HG03469 (cell line): ENCODE results near the gene COL19A1.
A peak's percentile ranks its signal among the peaks of the same experiment; 100 is the strongest.

Experiments used
- ATAC-seq: cut with Tn5 transposase; IDR thresholded peaks from one replicate; pipeline ENCODE4 v1.9.1; 2021; ENCODE audit warnings: mild to moderate bottlenecking, moderate library complexity, moderate number of reproducible peaks; ENCODE audit not compliant: unreplicated experiment

The COL19A1 gene

DNA sequence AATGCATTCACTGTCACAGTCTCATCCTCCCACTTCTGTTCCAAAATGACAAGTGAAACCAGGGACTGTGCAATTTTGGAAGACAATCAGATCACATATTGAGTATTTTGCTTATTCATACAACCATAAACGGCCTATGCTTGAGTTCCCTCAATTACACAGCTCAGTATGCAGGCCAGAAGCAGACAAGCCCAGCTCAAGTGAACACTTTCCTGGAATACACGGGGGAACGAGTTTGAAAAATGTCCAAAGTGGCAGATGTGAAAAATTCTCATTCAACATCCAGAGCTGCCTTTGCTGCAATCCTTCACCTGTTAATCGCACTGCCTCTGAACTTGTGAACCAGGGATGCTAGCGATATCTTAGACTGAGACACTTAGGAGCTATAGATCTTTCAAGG lies 246.4 kb downstream of the COL19A1 start:
- no peak for ATAC-seq

DNA sequence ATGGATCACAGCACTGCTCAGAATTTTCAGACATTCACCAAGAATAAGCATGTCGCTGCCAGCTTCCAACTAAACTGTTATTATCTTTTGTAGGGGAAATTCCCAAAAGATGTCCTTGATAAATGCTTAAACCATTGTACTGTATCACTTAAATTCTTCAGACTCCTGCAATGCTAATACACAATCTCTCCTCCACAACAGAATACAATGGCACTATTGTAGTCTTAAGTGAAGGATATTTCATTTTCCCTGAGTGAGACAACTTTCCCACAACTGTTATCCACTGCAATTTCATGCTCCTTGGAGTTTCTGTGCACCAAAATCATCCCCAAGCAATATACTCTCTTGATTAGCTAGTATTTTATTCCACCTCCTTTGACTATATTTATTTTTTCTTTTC lies 246.8 kb downstream of the COL19A1 start:
- ATAC-seq = no peak

DNA sequence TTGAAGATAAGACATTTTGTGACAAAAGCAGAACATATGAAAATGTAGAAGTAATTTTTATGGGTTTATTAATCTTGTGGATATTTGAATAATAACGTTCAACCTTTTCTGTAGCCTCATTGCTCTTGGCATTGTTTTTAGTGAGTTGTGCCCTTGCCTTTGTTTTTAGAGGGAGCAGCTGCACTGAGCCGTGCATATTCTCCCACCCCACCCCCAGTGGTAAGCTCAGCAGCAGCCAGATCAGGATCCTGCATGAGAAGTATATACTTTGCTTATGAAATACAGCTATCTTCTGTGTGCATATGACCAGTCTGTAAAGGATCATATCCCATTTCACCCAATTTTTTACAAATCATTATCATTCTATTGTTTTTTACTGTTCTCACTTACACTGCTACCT lies 252.3 kb downstream of the COL19A1 start:
- ATAC-seq = no peak

GRCh38 chr6:70119218-70119835 lies 253.0 kb downstream of the COL19A1 start:
- no peak for ATAC-seq

- ATAC-seq = no peak
These were observed 258.1 kb downstream of the COL19A1 start for GRCh38 chr6:70124443-70124842.

DNA sequence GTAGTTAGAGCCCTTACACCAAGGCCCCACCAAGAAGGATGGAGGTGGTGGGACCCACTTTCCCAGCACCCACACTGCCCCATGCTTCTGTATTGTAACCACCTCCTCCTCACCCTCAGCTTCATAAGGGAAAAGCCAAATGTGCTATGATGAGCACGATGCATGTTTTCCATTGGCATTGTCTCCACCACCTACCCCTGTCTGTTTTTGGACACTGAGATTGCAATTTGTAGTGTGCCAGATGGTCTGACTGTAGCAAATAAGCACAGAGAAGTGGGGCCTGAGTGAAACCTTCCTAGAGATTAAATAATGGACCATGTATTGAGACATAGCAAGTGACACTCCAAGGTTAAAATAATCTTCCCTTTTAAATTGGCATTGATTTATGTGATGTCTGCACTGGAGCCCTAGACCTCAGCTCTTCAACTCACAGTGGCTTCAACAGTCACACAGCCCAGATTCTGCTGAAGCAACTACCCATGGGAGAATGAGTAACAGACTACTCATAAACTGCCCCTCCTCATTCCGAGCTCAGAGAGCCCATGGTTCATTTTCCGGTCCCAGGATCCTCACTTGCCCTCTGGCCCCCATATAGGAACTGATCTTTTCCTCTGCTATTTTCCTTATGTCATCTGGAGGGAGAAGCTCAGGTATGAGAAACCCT lies 258.7 kb downstream of the COL19A1 start:
- ATAC-seq = no peak

- no peak for ATAC-seq
These were observed 259.2 kb downstream of the COL19A1 start for GRCh38 chr6:70125602-70126001.

DNA sequence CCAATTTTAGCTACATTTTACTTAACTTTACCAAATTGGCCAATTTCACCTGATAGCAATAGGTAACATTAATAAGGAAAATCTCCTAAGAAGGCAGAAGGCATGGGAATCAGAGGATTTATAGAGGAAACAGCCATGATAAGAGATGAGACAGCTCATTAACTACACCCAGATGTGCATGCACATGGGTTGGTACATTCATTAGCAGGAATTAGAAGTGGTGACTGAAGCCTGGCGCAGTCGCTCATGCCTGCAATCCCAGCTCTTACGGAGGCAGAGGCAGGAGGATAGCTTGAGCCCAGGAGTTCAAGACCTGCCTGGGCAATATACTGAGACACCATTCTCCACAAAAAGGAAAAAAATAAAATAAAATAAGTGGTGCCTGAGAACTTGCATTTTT lies 263.0 kb downstream of the COL19A1 start:
- no peak for ATAC-seq

DNA sequence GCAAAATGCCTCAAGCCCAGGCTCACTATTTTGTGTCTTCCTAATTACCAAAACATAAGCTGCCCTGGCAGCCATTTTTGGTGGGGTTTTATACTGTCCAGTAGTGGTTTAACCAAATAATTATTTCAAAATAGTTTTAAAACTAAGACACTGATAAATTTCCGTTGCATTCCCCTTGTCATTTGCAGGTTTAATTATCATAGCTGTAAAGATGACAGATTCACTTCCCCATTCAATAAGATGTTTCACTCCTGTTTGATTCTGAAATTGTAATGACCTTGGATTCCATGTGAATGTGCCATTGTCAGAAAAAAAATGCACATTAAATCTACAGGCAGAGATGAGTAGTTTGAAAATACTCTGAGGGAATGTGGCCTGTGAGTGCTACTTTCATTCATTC lies 264.5 kb downstream of the COL19A1 start:
- no peak for ATAC-seq

- peak; percentile 94 for ATAC-seq
These were observed 265.2 kb downstream of the COL19A1 start for GRCh38 chr6:70131528-70131927.

- no peak for ATAC-seq
These were observed 266.9 kb downstream of the COL19A1 start for GRCh38 chr6:70133246-70133645.

- no peak for ATAC-seq
These were observed 268.2 kb downstream of the COL19A1 start for GRCh38 chr6:70134542-70134941.

DNA sequence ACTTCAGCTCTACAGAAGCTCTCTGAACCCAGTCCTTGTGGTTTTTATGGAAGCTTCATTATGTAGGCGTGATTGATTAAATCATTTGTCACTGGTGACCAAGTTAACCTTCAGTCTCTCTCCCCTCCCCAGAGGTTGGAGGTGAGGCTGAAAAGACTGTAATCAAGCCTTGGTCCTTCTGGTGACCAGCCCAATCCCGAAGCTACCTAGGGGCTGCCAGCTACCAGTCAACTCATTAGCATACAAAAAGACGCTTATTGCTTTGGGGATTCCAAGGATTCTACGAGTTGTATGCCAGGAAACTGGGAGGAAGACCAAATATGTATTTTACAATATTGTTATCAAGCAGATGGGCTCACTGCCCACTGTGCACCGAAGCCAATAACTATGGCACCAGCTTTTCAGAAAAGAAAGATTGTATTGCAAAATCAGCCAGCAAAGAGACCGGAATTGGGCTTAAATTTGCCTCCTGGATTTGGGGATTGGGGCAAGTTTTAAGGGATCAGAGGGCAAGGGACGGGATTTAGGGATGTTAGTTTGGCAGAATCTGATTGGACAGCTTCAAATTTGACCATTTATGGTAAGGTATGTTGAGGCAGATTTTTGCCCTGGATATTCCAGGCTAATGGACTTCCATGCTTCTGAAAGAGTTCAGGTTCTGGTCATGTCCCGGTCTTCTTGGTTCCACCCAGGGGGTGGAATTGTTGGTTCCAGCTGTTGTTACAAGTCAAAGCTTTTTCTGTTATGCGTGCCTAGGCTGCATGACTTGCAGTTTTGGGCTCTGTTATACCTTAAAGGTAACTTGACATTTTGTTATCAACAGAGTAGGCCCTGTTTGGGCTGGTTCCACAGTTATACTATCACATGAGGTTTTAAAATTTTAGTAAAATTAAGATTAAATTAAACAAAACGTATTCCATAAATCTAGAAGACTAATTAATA lies 269.1 kb downstream of the COL19A1 start:
- ATAC-seq = no peak

GRCh38 chr6:70136996-70137395 lies 270.6 kb downstream of the COL19A1 start:
- no peak for ATAC-seq

- ATAC-seq = no peak
These were observed 274.1 kb downstream of the COL19A1 start for GRCh38 chr6:70140496-70140895.

- ATAC-seq = no peak
These were observed 275.7 kb downstream of the COL19A1 start for GRCh38 chr6:70142034-70142433.

GRCh38 chr6:70145178-70145577 lies 278.8 kb downstream of the COL19A1 start:
- ATAC-seq = no peak

GRCh38 chr6:70149209-70149788 lies 282.9 kb downstream of the COL19A1 start:
- ATAC-seq = no peak

GRCh38 chr6:70150521-70150920 lies 284.2 kb downstream of the COL19A1 start:
- ATAC-seq = no peak

DNA sequence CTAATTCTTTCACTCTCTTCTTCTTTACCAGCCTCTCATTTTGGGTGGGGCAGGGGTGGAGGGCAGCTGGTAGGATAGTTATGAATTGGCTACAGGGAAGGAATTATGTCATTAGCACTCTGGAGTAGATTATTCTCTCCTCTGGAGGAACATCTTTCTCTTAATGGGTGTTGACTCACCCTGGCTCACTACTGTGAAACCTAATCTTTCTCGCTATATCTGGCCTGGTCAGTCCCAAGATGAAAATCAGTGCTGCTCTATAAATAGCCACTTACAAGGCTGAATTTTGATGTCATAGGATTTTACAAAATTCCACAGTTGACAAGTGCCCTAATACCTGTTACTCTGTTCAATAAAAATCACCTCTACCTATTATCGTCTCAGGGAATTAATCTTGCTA lies 285.3 kb downstream of the COL19A1 start:
- no peak for ATAC-seq

- no peak for ATAC-seq
These were observed 286.4 kb downstream of the COL19A1 start for GRCh38 chr6:70152786-70153185.
